HuH-7.5 (cell line): ENCODE data around the gene HDGFL2.
"Not testable (repeated sequence)": the region's sequence is repeated elsewhere in the genome, so short reads cannot be mapped to it uniquely, and the experiment has no call there.

ENCODE experiments used
- DNase-seq: peaks from one replicate; pipeline ENCODE4 v3.0.0; 2011; ENCODE audit warnings: low spot score

The HDGFL2 gene

GRCh38 chr19:4516939-4517300, 44.8 kb downstream of the HDGFL2 start:
- no peak for DNase-seq

- DNase-seq = no peak
These were observed 45.5 kb downstream of the HDGFL2 start for GRCh38 chr19:4517451-4518057.

DNA sequence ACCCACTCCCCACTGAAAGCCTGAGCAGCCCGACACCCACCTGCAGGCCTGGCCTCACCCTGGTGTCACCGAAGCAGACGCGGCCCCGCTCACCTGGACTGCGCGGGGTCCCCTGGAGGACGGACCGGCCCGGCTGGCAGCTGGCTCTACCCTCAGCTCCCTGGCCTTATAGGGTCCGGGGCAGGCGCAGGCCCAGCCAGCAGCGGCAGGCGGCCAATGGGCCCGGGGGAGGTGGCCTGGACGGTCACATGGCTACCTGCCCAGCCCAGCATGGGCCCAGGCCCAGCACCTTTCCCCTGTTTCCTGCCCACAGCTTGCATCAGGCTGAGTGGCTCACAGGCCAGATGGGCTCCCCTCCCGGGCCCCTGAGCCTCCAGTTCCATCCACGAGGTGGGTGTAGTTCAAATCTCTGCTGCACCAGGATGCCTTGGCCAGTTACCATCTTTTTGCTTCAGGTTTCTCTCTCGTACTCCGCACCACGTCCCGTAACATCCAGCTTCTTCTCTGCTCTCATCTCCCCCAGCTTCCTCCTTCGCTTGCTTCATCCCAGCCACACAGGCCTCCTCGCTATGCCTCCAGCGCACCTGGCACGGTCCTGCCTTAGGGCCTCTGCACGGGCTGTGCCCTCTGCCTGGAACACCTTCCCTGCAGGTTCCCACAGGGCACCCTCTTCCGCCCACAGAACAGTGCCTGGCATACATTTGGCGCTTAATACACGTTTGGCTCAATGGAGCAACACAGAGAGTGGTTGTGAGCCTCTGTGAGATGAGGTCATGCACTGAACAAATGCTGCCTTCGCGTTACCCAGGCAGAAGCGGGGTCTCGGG, 46.5 kb downstream of the HDGFL2 start, which contains the start of gene PLIN4:
TSS of gene PLIN4 (minus strand) at position 142 of the 827 bp plus-strand sequence. CDS start 214 bp downstream, outside the sequence.
- no peak for DNase-seq

DNA sequence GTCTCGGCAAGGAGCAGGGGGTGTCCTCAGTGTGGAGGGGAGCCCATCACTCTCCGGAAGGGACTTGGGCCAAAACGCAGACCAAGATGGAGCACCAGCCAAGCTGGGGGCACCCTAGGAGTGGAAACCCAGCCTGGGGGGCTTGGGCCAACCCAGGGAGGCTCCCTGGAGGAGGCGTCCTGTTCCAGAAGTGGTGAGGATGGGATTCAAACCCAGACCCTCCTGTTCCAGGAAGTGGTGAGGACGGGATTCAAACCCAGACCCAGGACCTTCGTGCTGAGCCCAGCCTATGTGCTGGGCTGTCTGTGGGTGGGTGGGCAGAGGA, 47.0 kb downstream of the HDGFL2 start:
- DNase-seq = no peak

DNA sequence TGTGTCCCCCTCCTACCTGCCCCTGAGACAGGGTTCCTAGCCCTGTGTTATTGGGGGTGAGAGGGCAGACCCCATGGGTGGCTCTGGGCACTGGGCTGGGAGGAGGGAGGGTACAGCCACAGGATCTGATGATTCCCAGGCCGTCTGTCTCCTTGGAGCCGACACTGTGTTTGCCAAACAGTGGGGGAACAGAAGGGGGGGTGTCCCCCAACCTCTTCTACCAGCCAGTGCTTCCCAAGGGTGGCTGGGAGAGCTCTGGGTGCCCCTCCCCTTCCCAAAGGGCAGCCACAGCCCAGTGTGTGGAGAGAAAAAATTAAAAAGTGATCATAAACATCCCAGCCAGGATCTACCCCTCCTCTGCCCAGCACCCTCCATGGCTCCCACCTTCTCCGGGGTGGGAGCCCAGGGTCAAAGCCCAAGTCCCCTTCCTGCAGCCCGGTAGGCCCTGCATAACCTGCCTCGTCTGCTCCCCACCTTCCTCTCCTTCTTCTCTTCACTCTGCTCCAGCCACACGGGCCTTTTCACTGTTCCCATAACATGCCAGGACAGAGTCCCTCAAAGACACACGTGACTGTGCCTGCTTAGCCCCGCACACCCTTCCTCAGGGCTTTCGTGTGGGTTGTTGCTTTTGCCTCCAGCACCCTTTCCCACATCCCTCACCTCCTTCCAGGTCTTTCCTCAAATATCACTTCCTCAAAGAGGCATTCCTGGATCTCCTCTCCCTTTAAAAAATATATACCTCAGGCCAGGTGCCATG, 47.6 kb downstream of the HDGFL2 start:
- DNase-seq = no peak

- peak; percentile 96 for DNase-seq
These were observed 49.2 kb downstream of the HDGFL2 start for GRCh38 chr19:4521170-4521887.

- DNase-seq = no peak
These were observed 49.8 kb downstream of the HDGFL2 start for GRCh38 chr19:4521888-4522242.

DNA sequence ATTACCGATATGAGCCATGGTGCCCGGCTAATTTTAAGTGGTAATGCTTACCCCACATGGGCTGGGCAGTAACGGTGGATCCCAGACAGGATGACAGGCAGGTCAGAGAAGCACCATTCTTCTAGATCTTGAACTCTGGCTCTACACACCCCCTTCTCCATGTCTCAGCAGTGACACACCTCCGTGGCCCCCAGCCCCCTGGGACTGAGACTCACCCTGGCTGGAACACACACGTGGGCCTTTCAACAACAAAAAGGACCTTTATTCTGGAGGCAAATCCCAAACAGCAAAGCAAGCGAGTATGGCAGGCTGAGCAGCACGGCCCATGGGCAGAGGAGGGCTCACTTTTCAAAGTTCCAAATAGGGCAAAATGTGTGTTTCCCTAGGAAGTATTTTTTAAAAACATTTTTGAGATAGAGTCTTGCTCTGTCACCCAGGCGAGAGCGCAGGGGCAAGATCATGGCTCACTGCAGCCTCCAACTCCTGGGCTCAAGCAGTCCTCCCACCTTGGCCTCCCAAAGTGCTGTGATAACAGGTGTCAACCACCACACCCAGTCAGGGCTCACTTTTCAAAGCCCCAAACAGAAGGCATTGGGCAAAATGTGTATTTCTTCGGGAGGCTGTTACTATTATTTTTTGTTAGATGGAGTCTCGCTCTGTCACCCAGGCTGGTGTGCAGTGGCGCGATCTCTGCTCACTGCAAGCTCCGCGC, 50.4 kb downstream of the HDGFL2 start:
- DNase-seq = no peak

DNA sequence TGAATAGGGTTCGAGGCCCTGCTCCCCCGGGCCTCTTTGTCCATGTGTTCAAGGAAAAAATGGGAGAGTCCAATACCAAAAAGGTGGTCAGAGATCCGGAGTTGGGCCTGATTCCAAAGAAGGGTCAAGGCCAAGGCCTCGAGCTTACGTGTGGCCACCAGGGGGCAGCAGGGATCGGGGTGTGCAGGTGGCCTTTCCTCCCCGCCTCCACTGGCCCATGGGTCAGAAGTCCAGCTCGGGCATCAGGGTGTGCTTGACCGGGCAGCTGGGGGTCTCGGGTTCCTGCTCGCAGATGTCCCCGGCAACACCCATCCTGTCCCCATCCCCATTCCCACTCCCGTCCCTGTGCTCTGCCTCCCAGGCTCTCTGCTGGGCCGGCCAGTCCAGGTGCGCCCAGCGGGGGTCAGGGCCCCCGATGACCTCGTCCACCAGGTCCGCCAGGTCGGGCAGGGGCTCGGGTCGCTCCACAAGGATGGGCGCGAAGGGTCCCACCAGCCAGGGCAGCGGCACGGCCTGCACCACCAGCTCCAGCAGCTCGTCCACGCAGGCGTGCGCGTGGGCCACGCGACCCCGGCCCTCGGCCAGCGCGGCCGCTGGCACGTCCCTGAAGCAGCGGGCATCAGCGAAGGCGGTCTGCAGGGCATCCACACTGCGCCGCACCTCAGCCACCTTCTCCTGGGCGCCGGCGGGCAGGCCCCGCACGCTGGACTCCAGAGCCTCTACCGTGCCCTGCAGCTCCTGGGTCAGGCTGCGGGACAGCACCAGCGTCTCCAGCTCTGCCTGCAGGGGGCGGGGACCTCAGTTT, 51.4 kb downstream of the HDGFL2 start:
- DNase-seq = peak; percentile 87

DNA sequence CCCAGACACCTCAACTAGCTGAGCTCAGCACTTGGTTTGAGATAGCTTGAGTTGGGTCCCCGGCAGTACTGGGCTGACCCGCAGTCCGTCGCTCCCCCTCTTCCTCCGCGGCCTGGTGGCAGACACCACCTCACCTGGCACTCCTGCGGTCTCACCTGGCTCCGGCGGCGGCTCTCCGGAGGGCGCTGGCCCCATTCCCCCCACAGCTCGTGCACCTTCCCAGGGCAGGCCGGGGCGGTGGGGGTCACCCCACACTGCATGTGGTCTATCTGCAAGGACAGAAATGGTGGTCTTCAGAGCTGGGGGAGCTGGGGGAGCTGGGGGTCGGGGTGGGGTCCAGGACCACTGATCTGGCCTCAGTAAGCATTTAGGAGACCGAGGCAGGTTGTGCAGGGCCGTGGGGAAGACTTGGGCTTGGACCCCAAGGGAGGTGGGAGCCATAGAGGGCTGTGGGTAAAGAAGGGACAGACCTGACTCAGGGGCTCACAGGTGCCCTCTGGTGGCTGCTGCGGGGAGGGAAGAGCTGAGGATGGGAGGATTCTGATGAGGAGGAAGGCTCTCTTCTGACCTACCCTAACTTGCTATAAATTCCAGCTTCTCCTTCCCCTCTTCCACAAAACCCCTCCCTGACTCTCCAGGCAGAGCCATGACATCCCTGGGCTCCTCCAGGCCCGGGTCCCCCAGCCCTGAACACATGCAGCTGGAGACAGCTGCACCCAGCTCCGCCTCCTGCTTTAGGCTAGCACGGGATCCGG, 52.9 kb downstream of the HDGFL2 start:
- DNase-seq = peak; percentile 94

- DNase-seq = no peak
These were observed 53.5 kb downstream of the HDGFL2 start for GRCh38 chr19:4525563-4526002.

DNA sequence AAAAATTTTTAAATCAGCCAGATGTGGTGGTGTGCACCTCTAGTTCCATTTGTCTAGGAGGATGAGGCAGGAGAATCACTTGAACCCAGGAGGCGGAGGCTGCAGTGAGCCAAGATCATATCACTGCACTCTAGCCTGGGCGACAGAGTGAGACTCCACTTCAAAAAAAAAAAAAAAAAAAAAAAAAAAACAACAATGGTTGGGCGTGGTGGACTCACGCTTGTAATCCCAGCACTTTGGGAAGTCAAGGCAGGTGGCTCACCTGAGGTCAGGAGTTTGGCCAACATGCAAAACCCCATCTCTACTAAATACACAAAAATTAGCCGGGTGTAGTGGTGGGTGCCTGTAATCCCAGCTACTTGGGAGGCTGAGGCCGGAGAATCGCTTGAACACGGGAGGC, 55.3 kb downstream of the HDGFL2 start:
- not testable (repeated sequence) for DNase-seq

- no peak for DNase-seq
These were observed 56.7 kb downstream of the HDGFL2 start for GRCh38 chr19:4528843-4529242.

DNA sequence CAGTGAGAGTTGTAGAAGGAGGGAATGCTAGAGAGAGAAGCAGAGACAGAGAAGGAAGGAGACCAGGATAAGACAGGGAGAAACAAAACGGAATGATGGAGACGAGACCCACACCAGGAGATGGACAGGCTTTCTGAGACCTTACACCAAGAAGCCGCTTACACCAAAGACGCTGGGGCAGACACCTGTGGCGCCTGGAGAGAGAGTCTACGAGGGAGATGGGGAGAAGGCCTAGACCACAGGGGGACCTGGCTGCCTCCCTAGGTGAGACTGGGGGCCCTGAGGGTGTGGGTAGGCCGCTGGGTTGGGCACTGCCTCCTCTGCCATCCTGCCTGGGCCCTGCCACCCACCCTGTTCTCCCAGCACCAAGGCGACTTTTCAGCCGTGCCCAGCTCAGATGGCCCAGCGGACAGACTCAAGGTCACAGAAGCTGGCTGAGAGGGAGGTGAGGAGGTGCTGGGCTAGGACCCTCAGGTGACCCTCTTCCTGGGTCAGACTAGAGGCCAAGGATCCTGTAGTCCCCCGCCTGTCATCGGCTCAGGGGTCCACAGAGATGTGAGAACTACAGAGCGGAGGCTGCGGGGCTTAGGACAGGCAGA, 57.9 kb downstream of the HDGFL2 start:
- no peak for DNase-seq

DNA sequence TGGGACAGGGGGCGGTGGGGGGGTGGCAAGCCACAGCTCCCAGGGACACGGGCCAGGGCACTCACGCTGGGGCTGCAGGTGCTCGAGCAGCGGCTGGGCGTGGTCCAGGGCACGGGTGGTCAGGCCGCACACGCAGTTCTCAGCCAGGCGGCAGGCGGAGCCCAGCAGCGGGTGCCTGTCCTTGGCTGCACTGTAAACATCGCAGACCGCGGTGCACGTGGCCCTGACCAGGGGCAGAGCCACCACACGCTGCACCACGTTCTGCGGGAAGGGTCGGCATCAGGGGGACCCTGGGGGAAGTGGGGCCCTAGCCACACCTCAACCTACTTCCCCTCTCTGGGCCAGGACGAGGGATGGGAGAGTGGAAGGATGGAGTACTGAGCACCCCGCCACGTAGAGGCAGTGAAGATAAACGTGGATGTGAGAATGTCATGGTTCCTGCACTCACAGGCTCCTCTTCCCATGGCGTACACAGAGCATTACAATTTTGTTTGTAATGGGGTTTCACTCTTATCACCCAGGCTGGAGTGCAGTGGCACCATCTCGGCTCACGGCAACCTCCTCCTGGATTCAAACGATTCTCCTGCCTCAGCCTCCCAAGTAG, 59.6 kb downstream of the HDGFL2 start:
- DNase-seq = no peak

- DNase-seq = no peak
These were observed 61.2 kb downstream of the HDGFL2 start for GRCh38 chr19:4533334-4533733.

DNA sequence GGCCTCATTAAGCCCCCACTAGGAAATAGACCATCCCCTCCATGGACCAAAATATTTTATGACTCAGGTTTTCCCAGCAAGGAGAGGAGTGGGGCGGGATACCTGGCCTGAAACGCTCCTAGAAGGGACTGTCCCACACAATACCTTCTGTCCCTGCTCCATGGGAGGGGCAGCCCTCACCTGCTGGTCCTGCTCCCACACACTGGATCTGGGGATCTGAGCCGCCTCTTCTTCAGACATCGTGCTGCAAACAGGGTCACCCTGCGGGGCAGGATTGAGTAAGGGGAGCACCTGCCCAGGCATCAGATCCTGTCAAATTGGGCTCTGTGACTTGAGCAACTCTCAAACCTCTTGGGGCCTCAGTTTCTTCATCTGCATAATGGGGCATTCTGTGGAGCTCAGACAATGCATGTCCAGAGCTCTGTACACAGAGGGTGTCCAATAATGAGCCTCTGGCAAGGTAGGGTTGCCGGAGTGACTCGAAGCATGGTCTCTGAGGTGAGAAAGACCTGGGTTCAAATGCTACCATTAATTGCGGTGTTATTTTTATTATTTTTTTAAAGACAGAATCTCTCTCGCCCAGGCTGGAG, 61.8 kb downstream of the HDGFL2 start:
- no peak for DNase-seq

DNA sequence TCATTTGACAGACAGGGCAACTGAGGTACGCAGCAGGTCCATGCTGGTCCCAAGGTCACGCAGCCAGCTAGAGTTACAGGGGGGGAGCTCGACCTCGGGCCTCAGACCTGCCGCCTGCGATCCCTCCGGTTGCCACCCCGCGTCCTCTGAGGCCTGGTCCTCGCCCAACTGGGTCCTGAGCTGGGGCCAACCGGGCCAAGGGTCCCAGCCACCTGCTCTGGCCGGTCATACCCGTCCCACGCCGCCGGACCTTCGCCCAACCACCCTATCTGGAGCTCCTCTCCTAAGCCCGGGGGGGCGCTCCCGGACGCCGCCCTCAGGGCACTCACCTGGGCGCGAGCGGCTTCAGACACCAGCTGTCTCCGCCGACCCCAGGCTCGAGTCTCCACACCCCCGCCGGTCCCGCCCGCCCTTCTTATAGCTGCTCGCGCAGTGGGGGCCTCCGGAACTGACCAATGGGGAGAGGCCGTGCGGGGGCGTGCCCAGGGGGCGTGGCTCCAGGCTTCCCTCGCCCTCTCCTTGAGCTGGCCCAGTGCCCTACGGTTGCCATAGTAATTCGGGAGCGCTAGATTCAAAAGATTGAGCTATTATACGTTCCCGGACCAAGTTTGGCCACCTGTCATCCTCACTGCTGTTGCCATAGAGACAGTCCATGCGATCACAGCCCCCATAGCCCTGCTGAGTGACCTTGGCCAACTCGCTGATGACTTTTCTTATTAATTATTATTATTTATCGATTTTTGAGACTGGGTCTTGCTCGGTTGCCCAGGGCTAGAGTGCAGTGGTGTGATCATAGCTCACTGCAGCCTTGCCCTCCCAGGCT, 63.0 kb downstream of the HDGFL2 start, which contains the start of gene PLIN5:
TSS of gene PLIN5 (minus strand) at position 389 of the 823 bp plus-strand sequence. CDS start 1,150 bp downstream, outside the sequence.
- DNase-seq = peak; percentile 97
